Endometrium (tissue), 2 donors: Measurements from ENCODE around the gene HIPK2.
"Not testable (repeated sequence)": the region's sequence is repeated elsewhere in the genome, so short reads cannot be mapped to it uniquely, and the experiment has no call there.

Experiments
- FAIRE-seq: peaks from 2 replicates; lab custom pipeline; 2012; peaks lifted over from hg19 to GRCh38; lab: Jason Lieb, UNC
- donor health status: control.
- donor health status: control.

Gene HIPK2

DNA sequence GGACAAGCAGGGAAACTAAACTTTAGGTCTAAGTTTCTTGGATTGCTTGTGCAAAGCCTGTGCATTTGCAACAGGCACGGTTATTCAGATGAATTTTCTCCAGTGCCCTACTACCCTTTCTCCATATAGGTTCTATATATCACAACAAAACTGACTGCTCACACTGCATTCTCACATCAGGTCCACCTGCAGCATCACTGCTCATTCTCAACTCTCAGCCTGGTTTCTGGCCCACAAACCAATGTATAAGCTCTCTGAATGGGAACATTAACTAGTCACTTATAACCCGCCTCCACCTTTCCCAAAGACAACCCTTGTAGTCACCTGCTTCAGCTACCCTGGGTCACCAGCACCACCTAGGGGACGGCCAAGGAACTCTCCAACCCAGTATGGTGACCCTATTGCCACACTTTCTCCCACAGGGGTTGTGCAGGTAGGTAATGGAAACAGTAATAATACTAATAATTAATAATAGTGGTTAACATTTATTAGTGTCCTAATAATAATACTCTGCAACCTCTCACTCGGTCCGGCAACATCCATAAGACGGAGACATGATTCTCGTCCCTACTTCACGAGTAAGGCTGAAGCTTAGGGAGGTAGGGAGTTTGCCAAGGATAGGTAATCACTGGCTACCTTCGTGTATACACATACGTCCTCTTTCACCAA, 157.0 kb downstream of the HIPK2 start:
- no peak for FAIRE-seq

- FAIRE-seq: no peak
These were observed 158.5 kb downstream of the HIPK2 start for GRCh38 chr7:139619367-139619657.

GRCh38 chr7:139618482-139619366, 159.1 kb downstream of the HIPK2 start:
- FAIRE-seq: no peak

DNA sequence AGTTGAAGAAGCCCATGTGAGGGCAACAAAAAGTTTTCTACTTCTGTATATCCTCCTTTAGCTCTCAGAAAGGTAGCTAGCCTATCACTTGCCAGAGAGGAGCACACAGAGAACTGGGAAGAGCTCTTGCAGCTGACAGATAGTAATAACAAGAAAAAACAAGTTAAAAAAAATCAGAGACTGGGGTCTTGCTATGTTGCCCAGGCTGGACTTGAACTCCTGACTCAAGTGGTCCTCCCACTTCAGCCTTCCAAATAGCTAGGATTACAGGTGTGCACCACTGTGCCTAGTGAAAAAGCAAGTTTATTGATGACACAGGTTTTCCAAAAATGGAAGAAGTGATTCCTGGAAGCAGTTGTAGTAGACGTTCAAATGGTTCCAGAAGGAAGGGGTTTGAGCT, 160.7 kb downstream of the HIPK2 start:
- FAIRE-seq: no peak

DNA sequence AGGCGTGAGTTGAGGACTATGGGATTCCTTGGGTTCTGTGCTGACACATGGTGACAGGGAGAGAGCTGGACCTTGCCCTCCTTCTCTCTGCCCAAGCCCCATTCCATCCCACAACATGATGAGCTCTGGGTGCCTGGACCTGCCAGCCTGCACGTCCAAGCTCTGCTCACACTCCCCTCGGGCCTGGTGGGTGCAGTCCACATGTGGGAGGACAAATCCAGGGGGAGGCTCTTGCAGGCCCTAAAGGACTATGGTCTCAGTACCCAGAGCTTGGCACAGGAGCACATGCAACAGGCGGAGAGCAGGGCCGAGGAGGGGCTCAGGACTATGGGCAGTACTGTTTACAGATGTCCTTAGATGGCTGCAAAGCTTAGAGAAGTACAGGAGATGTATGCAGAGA, 162.9 kb downstream of the HIPK2 start:
- no peak for FAIRE-seq

DNA sequence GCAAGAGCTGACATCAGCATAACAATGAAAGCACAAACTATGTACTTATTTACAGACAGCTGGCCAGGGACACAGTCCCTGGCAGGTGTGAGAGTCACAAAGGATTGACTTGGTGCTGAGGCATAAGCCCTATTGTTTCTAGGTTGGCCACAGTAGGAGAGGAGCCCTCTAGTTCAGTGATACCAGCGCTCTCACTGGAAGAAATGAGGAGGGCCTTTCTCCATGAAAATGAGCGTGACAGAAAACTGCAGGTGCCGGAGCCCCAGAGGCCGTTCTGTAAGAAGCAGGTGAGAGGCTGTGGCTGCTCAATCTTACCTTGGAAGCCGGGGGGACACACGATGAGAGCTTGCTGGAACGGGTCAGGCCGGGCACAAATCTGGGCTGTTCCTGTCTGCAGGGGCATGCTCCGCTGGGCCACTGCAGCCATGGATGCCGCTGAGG, 163.8 kb downstream of the HIPK2 start:
- no peak for FAIRE-seq

DNA sequence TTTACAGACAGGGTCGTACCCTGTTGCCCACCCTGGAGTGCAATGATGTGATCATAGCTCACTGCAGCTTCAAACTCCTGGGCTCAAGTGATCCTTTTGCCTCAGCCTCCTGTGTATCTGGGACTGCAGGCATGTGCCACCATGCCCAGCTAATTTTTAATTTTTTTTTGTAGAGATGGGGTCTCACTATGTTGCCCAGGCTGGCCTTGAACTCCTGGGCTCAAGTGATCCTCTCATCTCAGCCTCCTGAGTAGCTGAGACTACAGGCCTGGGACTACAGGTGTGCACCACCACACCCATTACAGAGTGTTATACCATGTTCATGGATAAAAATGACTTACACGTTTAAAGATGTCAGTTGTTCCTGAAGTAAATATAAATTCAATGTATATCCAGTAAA, 166.2 kb downstream of the HIPK2 start:
- FAIRE-seq: not testable (repeated sequence)

DNA sequence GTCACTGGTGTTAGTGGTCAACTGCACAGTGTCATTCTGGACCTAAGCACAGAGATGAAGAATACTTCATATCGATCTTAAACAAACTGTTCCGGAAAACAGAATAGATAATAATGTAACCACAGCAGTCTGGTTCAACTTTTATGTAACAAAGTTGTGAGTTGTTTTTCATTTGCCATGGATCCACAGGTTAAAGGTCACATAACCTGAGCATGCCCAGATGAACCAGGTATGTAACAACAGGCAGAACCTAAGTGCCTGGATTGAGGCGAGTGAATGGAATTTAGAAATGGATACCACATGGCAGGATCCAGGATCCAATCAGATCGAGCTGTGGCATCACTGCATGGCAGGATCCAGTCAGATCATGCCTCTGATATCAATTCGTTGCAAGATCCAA, 167.2 kb downstream of the HIPK2 start:
- no peak for FAIRE-seq

GRCh38 chr7:139603896-139604295, 173.9 kb downstream of the HIPK2 start:
- no peak for FAIRE-seq

- no peak for FAIRE-seq
These were observed 174.5 kb downstream of the HIPK2 start for GRCh38 chr7:139603282-139603681.

GRCh38 chr7:139602143-139602722, 175.6 kb downstream of the HIPK2 start:
- no peak for FAIRE-seq

DNA sequence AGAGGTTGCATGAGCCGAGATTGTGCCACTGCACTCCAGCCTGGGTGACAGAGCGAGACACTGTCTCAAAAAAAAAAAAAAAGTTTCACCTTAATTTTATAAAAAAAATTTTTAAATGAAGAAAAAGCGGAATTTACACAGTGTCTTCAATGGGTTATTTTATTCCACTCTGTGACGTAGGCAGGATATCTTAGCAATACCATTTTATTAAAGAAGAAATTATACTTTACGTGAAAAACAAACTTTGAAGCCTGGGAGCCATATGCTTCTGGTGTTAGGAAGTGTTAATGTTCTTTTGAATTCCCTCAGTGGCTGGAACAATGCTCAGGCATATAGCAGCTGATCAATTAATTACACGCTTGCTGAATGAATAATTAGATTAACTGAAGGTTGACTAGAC, 176.6 kb downstream of the HIPK2 start:
- no peak for FAIRE-seq

GRCh38 chr7:139600306-139600705, 177.5 kb downstream of the HIPK2 start:
- FAIRE-seq: no peak

- FAIRE-seq: no peak
These were observed 179.2 kb downstream of the HIPK2 start for GRCh38 chr7:139598642-139599041.

DNA sequence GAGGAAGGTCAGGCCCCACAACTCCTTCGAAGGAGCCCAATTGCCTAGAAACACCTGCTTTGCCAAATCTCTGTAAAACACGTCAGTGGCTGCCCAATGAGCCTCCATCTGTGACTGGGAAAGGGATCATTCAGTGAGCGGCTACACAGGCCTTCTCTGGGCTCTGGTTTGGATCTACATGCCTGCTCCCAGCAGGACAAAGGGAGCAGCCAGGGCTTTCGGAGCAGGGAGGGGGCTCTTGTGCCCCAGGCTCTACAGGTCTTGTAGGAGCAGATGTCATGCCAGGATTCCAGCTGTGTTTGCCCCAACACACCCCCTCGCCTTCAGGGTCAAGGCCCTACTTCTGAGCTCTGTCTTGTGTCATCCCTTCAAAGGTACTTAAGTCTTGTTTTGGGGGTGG, 180.8 kb downstream of the HIPK2 start:
- no peak for FAIRE-seq

DNA sequence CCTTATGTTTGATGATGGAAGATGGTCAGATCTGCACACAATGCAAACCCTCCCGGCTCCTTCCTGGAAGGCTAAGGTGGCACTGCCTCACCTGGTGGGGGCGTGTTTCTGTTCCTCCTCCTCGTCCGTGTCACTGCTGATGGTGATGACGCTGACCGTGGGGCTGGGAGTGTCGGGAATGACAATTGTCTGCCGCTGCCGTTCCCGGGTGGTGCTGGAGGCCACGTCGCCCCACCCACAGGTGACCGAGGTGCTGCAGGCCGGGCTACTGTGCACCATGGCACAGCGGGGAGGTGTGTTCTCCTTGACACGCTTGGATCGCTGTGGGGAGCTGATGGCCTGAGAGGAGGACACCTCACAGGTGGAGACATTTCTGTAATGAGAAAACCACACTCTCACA, 181.2 kb downstream of the HIPK2 start:
- no peak for FAIRE-seq

GRCh38 chr7:139595806-139596205, 182.0 kb downstream of the HIPK2 start:
- FAIRE-seq: no peak

- FAIRE-seq: no peak
These were observed 182.8 kb downstream of the HIPK2 start for GRCh38 chr7:139594911-139595476.

- no peak for FAIRE-seq
These were observed 183.7 kb downstream of the HIPK2 start for GRCh38 chr7:139594090-139594489.

- FAIRE-seq: no peak
These were observed 184.9 kb downstream of the HIPK2 start for GRCh38 chr7:139592801-139593461.

DNA sequence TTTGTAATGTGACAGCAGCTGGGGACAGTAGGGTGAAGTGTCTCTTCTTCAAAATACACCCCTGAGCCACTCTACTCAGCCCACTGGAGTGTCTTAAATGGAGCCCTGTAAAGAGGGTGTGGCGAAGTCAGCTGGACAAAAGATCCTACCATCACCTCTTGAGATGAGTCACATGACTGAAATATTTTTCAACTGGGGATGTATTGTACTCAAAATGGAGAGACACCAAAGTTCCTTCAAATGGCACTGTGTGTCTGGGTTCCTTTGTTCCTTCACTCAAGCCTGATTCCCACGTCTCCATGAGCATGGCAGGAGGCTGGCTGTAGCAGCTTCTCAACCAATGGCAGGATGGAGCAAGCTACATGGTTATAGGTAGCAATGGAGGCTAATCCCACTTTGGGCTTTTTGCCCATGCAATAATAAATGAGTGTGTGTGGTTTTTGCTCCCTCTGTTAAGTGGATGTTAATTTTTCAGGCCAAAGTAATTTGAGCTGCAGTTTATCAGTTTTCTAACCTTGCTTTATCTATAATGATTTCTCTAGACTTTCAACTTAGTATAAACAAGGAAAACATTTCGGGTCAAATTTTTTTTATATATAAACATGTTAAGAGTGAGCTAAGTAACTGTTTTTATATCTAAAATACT, 186.1 kb downstream of the HIPK2 start:
- FAIRE-seq: no peak

DNA sequence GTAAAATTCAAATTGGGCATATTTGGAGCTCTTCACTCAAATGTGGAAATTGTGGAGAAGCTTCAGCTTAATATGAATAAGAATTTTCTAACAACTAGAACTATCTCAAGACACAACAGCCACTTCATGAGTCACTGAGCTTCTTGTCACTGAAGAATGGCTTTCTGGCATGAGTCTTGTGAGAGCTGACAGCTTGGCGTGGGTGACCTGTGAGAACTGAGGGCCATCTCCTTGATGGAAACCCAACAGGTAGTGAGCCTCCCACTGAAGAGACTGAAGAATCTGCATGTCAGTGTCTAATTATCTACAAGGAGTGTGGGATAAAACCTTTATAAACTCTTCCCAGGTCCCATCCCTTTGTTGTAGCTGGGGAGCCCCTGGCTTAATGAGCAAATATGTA, 188.3 kb downstream of the HIPK2 start:
- no peak for FAIRE-seq
